ENCODE data around the gene OGA. TPM values are rescaled to one million over a fixed set of nuclear protein-coding genes. Genes with fewer than 3 reads are reported as not detected.

The OGA gene
- total and polyA plus RNA-seq, 9 of the 15 experiments (the other 6 are each of a cell fraction or from before 2014, with no cell fraction given): 13.5 to 73.5 (median 59.5) TPM

- peak; percentile 61; the same call in 1 of the 2 replicates for TF ChIP-seq SPI1 (IDR thresholded peaks at IDR 0.05; ENCODE audit: borderline replicate concordance, low read depth, low read length)
- TF ChIP-seq MTA3 (IDR thresholded peaks at IDR 0.05; ENCODE audit: borderline replicate concordance): no peak
- no peak overlapping the region for H3K27ac ChIP-seq (ENCODE audit: extremely low read depth, low read depth, low read length)
Observed at GRCh38 chr10:101736666-101737065, 81.6 kb downstream of the OGA start.

More at GRCh38 chr10:101736666-101737065, 81.6 kb downstream of the OGA start:
- POLR2A ChIA-PET: interaction anchor here (0.6 to 1.0 kb wide), 3 partner anchors 11 to 13 kb away, joined by 3 to 4 read pairs (median 3); no protein-coding TSS in a partner anchor
- ATAC-seq (no peak), DNase-seq (ENCODE audit: extremely low read depth in 1 of 4, low spot score in 3 of 4) (no peak), FAIRE-seq (no peak)
- Histone ChIP-seq H3K27me3 (ENCODE audit: control insufficient read depth in 2 of 2, insufficient read depth in 2 of 2, low read length in 2 of 2) (peaks cover 2 to 4% of the 10 kb centered on the region in 2 experiments; a peak in 2 of 5 replicates), H3K9me1 (ENCODE audit: control insufficient read depth, insufficient read depth, low read length) (no peaks in the 10 kb centered on the region), H3K9me3 (replicated peaks; ENCODE audit: control insufficient read depth, insufficient read depth, low read depth, low read length) (no peaks in the 10 kb centered on the region), H3K4me1 (replicated peaks in 1 of 2; ENCODE audit: control insufficient read depth in 2 of 2, insufficient read depth in 2 of 2, low read length in 2 of 2) (no peaks in the 10 kb centered on the region; a peak in 1 of 5 replicates), H2AFZ (ENCODE audit: low read depth, low read length) (no peak overlapping the region), H3K79me2 (ENCODE audit: control insufficient read depth, insufficient read depth, low read length) (no peaks in the 10 kb centered on the region), H3K4me3 (no peak overlapping the region), H3K4me2 (ENCODE audit: insufficient read depth, low read length) (no peak overlapping the region), H4K20me1 (replicated peaks; ENCODE audit: control insufficient read depth, insufficient read depth, low read length) (no peaks in the 10 kb centered on the region), H3K9ac (ENCODE audit: insufficient read depth in 1 of 2, low read depth in 2 of 2, low read length in 2 of 2) (no peak overlapping the region), H3K36me3 (ENCODE audit: control insufficient read depth, insufficient read depth, low read length) (no peaks in the 10 kb centered on the region)
- WGBS (ENCODE audit: insufficient coverage, low coverage, missing lambda C conversion rate): 5% methylated on average over 3 of the region's 3 CpGs
- intact Hi-C loops (cut with micrococcal nuclease) (no loop called here), in situ Hi-C loops (cut with MboI) (no loop called here)
- CTCF ChIA-PET (ENCODE audit: low intra/inter-chr PET ratio): no interaction called here
- BruUV-seq (replicated peaks): no TSS peak

Other genes with a start within 250 kb of the OGA start
Only the 7 nearest of the 8 such genes appear.
- 10.9 and 11.7 TPM in 2 replicates for gene POLL, start 230.2 kb downstream of the OGA start, total RNA-seq (2014; rRNA removed)
- 5.4 and 6.4 TPM in 2 replicates for gene POLL, start 230.2 kb downstream of the OGA start, total RNA-seq (2014; rRNA removed; fragmentation: Illumina TruSeq; extraction: Trizol)
- gene POLL, start 230.2 kb downstream of the OGA start, total RNA-seq (2015; rRNA removed; fragmentation: Illumina TruSeq; extraction: Trizol): 6.9 and 8.4 TPM in 2 replicates
- gene POLL, start 230.2 kb downstream of the OGA start, total RNA-seq (2021): 16.9 and 18.7 TPM in 2 replicates
- gene POLL, start 230.2 kb downstream of the OGA start, polyA plus RNA-seq (2011; rRNA removed): 13.7 and 21.8 TPM in 2 replicates
- gene POLL, start 230.2 kb downstream of the OGA start, polyA plus RNA-seq (2014; fragmentation: Illumina TruSeq; extraction: Trizol): 13.3 and 14.2 TPM in 2 replicates
- 1 to 10 TPM; 1.2 to 2.1 TPM for gene POLL, start 230.2 kb downstream of the OGA start, polyA plus RNA-seq (2014; fragmentation: Nextera tagmentation; extraction: Ambion mirVana)
- gene POLL, start 230.2 kb downstream of the OGA start, polyA plus RNA-seq (2014; rRNA removed): 13.3 and 16.1 TPM in 2 replicates
- gene DPCD, start 230.1 kb downstream of the OGA start, total RNA-seq (2014; rRNA removed): 17.2 and 19.6 TPM in 2 replicates
- 15.0 and 15.7 TPM in 2 replicates for gene DPCD, start 230.1 kb downstream of the OGA start, total RNA-seq (2014; rRNA removed; fragmentation: Illumina TruSeq; extraction: Trizol)
- gene DPCD, start 230.1 kb downstream of the OGA start, total RNA-seq (2015; rRNA removed; fragmentation: Illumina TruSeq; extraction: Trizol): 15.5 and 19.4 TPM in 2 replicates
- 10.0 and 12.1 TPM in 2 replicates for gene DPCD, start 230.1 kb downstream of the OGA start, total RNA-seq (2021)
- gene DPCD, start 230.1 kb downstream of the OGA start, polyA plus RNA-seq (2011; rRNA removed): 35.1 and 44.5 TPM in 2 replicates
- gene DPCD, start 230.1 kb downstream of the OGA start, polyA plus RNA-seq (2014; fragmentation: Illumina TruSeq; extraction: Trizol): 18.8 and 20.0 TPM in 2 replicates
- 10 to 100 TPM; 37.6 to 45.2 TPM for gene DPCD, start 230.1 kb downstream of the OGA start, polyA plus RNA-seq (2014; fragmentation: Nextera tagmentation; extraction: Ambion mirVana)
- 20.3 and 25.2 TPM in 2 replicates for gene DPCD, start 230.1 kb downstream of the OGA start, polyA plus RNA-seq (2014; rRNA removed)
- 7.4 and 7.9 TPM in 2 replicates for gene FBXW4, start 123.3 kb downstream of the OGA start, total RNA-seq (2014; rRNA removed)
- gene FBXW4, start 123.3 kb downstream of the OGA start, total RNA-seq (2014; rRNA removed; fragmentation: Illumina TruSeq; extraction: Trizol): 3.7 and 4.3 TPM in 2 replicates
- gene FBXW4, start 123.3 kb downstream of the OGA start, total RNA-seq (2015; rRNA removed; fragmentation: Illumina TruSeq; extraction: Trizol): 4.8 and 5.4 TPM in 2 replicates
- 6.9 and 8.1 TPM in 2 replicates for gene FBXW4, start 123.3 kb downstream of the OGA start, total RNA-seq (2021)
- gene FBXW4, start 123.3 kb downstream of the OGA start, polyA plus RNA-seq (2011; rRNA removed): 10.6 and 11.6 TPM in 2 replicates
- gene FBXW4, start 123.3 kb downstream of the OGA start, polyA plus RNA-seq (2014; fragmentation: Illumina TruSeq; extraction: Trizol): 7.2 and 8.5 TPM in 2 replicates
- gene FBXW4, start 123.3 kb downstream of the OGA start, polyA plus RNA-seq (2014; fragmentation: Nextera tagmentation; extraction: Ambion mirVana): 1 to 10 TPM; 1.0 to 1.2 TPM
- gene FBXW4, start 123.3 kb downstream of the OGA start, polyA plus RNA-seq (2014; rRNA removed): 4.7 and 10.9 TPM in 2 replicates
- 0.82 TPM in 1 of 2 replicates, not detected in the other for gene FGF8, start 42.3 kb downstream of the OGA start, total RNA-seq (2014; rRNA removed)
- gene FGF8, start 42.3 kb downstream of the OGA start, total RNA-seq (2014; rRNA removed; fragmentation: Illumina TruSeq; extraction: Trizol): not detected in 2 replicates
- not detected in 2 replicates for gene FGF8, start 42.3 kb downstream of the OGA start, total RNA-seq (2015; rRNA removed; fragmentation: Illumina TruSeq; extraction: Trizol)
- gene FGF8, start 42.3 kb downstream of the OGA start, total RNA-seq (2021): 0.29 and 0.31 TPM in 2 replicates
- 0.13 and 0.24 TPM in 2 replicates for gene FGF8, start 42.3 kb downstream of the OGA start, polyA plus RNA-seq (2011; rRNA removed)
- gene FGF8, start 42.3 kb downstream of the OGA start, polyA plus RNA-seq (2014; fragmentation: Illumina TruSeq; extraction: Trizol): not detected in 2 replicates
- not detected for gene FGF8, start 42.3 kb downstream of the OGA start, polyA plus RNA-seq (2014; fragmentation: Nextera tagmentation; extraction: Ambion mirVana)
- 0.28 and 0.44 TPM in 2 replicates for gene FGF8, start 42.3 kb downstream of the OGA start, polyA plus RNA-seq (2014; rRNA removed)
- 171 and 204 TPM in 2 replicates for gene NPM3, start 35.0 kb downstream of the OGA start, total RNA-seq (2014; rRNA removed)
- gene NPM3, start 35.0 kb downstream of the OGA start, total RNA-seq (2014; rRNA removed; fragmentation: Illumina TruSeq; extraction: Trizol): 85.8 and 114 TPM in 2 replicates
- 108 and 112 TPM in 2 replicates for gene NPM3, start 35.0 kb downstream of the OGA start, total RNA-seq (2015; rRNA removed; fragmentation: Illumina TruSeq; extraction: Trizol)
- gene NPM3, start 35.0 kb downstream of the OGA start, total RNA-seq (2021): 147 and 148 TPM in 2 replicates
- gene NPM3, start 35.0 kb downstream of the OGA start, polyA plus RNA-seq (2011; rRNA removed): 88.9 and 97.4 TPM in 2 replicates
- gene NPM3, start 35.0 kb downstream of the OGA start, polyA plus RNA-seq (2014; fragmentation: Illumina TruSeq; extraction: Trizol): 204 and 239 TPM in 2 replicates
- 10 to 100 TPM; 15.2 to 54.4 TPM for gene NPM3, start 35.0 kb downstream of the OGA start, polyA plus RNA-seq (2014; fragmentation: Nextera tagmentation; extraction: Ambion mirVana)
- gene NPM3, start 35.0 kb downstream of the OGA start, polyA plus RNA-seq (2014; rRNA removed): 161 and 168 TPM in 2 replicates
- gene KCNIP2, start 25.4 kb upstream of the OGA start, total RNA-seq (2014; rRNA removed): 2.9 and 4.2 TPM in 2 replicates
- 2.9 and 4.0 TPM in 2 replicates for gene KCNIP2, start 25.4 kb upstream of the OGA start, total RNA-seq (2014; rRNA removed; fragmentation: Illumina TruSeq; extraction: Trizol)
- 3.2 and 4.1 TPM in 2 replicates for gene KCNIP2, start 25.4 kb upstream of the OGA start, total RNA-seq (2015; rRNA removed; fragmentation: Illumina TruSeq; extraction: Trizol)
- gene KCNIP2, start 25.4 kb upstream of the OGA start, total RNA-seq (2021): 4.8 and 7.6 TPM in 2 replicates
- 7.1 and 9.5 TPM in 2 replicates for gene KCNIP2, start 25.4 kb upstream of the OGA start, polyA plus RNA-seq (2011; rRNA removed)
- 6.3 and 7.9 TPM in 2 replicates for gene KCNIP2, start 25.4 kb upstream of the OGA start, polyA plus RNA-seq (2014; fragmentation: Illumina TruSeq; extraction: Trizol)
- 1 to 10 TPM; 2.5 to 3.2 TPM for gene KCNIP2, start 25.4 kb upstream of the OGA start, polyA plus RNA-seq (2014; fragmentation: Nextera tagmentation; extraction: Ambion mirVana)
- 6.2 and 6.6 TPM in 2 replicates for gene KCNIP2, start 25.4 kb upstream of the OGA start, polyA plus RNA-seq (2014; rRNA removed)
- 0.53 TPM in 1 of 2 replicates, not detected in the other for gene ARMH3, start 237.7 kb upstream of the OGA start, total RNA-seq (2014; rRNA removed)
- not detected in 2 replicates for gene ARMH3, start 237.7 kb upstream of the OGA start, total RNA-seq (2014; rRNA removed; fragmentation: Illumina TruSeq; extraction: Trizol)
- 0.29 and 0.49 TPM in 2 replicates for gene ARMH3, start 237.7 kb upstream of the OGA start, total RNA-seq (2015; rRNA removed; fragmentation: Illumina TruSeq; extraction: Trizol)
- 0.73 and 0.89 TPM in 2 replicates for gene ARMH3, start 237.7 kb upstream of the OGA start, total RNA-seq (2021)
- not detected in 2 replicates for gene ARMH3, start 237.7 kb upstream of the OGA start, polyA plus RNA-seq (2011; rRNA removed)
- gene ARMH3, start 237.7 kb upstream of the OGA start, polyA plus RNA-seq (2014; fragmentation: Illumina TruSeq; extraction: Trizol): not detected in 2 replicates
- not detected for gene ARMH3, start 237.7 kb upstream of the OGA start, polyA plus RNA-seq (2014; fragmentation: Nextera tagmentation; extraction: Ambion mirVana)
- gene ARMH3, start 237.7 kb upstream of the OGA start, polyA plus RNA-seq (2014; rRNA removed): not detected in 2 replicates

All from K562 (cell line).